Measurements from ENCODE around the gene UBIAD1.

- TF ChIP-seq, protein P1, sequence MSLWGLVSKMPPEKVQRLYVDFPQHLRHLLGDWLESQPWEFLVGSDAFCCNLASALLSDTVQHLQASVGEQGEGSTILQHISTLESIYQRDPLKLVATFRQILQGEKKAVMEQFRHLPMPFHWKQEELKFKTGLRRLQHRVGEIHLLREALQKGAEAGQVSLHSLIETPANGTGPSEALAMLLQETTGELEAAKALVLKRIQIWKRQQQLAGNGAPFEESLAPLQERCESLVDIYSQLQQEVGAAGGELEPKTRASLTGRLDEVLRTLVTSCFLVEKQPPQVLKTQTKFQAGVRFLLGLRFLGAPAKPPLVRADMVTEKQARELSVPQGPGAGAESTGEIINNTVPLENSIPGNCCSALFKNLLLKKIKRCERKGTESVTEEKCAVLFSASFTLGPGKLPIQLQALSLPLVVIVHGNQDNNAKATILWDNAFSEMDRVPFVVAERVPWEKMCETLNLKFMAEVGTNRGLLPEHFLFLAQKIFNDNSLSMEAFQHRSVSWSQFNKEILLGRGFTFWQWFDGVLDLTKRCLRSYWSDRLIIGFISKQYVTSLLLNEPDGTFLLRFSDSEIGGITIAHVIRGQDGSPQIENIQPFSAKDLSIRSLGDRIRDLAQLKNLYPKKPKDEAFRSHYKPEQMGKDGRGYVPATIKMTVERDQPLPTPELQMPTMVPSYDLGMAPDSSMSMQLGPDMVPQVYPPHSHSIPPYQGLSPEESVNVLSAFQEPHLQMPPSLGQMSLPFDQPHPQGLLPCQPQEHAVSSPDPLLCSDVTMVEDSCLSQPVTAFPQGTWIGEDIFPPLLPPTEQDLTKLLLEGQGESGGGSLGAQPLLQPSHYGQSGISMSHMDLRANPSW (CRISPR knock-in tag; conservative IDR thresholded peaks at IDR 0.05; ENCODE audit: low read depth), result no peak
- TF ChIP-seq, protein P2, sequence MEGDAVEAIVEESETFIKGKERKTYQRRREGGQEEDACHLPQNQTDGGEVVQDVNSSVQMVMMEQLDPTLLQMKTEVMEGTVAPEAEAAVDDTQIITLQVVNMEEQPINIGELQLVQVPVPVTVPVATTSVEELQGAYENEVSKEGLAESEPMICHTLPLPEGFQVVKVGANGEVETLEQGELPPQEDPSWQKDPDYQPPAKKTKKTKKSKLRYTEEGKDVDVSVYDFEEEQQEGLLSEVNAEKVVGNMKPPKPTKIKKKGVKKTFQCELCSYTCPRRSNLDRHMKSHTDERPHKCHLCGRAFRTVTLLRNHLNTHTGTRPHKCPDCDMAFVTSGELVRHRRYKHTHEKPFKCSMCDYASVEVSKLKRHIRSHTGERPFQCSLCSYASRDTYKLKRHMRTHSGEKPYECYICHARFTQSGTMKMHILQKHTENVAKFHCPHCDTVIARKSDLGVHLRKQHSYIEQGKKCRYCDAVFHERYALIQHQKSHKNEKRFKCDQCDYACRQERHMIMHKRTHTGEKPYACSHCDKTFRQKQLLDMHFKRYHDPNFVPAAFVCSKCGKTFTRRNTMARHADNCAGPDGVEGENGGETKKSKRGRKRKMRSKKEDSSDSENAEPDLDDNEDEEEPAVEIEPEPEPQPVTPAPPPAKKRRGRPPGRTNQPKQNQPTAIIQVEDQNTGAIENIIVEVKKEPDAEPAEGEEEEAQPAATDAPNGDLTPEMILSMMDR (IDR thresholded peaks at IDR 0.05), result no peak
- TF ChIP-seq NFYB (CRISPR knock-in tag; conservative IDR thresholded peaks at IDR 0.05; ENCODE audit: low read depth), result no peak
- TF ChIP-seq CREB1 (CRISPR knock-in tag; IDR thresholded peaks at IDR 0.05), result no peak
- no peak for TF ChIP-seq MXD4 (CRISPR knock-in tag; IDR thresholded peaks at IDR 0.05; ENCODE audit: borderline replicate concordance)
- TF ChIP-seq CBFB (CRISPR knock-in tag; IDR thresholded peaks at IDR 0.05; ENCODE audit: low read depth), result no peak
- TF ChIP-seq, protein P3, sequence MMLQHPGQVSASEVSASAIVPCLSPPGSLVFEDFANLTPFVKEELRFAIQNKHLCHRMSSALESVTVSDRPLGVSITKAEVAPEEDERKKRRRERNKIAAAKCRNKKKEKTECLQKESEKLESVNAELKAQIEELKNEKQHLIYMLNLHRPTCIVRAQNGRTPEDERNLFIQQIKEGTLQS (CRISPR knock-in tag; conservative IDR thresholded peaks at IDR 0.05), result no peak
- no peak for TF ChIP-seq ZNF317 (CRISPR knock-in tag; IDR thresholded peaks at IDR 0.05; ENCODE audit: borderline replicate concordance, low read depth)
- no peak for TF ChIP-seq GRHL2 (CRISPR knock-in tag; IDR thresholded peaks at IDR 0.05; ENCODE audit: insufficient replicate concordance, severe bottlenecking)
Observed at GRCh38 chr1:11279152-11279551, 6.2 kb downstream of the UBIAD1 start.

Data from WTC11 (cell line).